ENCODE measurements around the gene GEMIN2.

GEMIN2 gene

DNA sequence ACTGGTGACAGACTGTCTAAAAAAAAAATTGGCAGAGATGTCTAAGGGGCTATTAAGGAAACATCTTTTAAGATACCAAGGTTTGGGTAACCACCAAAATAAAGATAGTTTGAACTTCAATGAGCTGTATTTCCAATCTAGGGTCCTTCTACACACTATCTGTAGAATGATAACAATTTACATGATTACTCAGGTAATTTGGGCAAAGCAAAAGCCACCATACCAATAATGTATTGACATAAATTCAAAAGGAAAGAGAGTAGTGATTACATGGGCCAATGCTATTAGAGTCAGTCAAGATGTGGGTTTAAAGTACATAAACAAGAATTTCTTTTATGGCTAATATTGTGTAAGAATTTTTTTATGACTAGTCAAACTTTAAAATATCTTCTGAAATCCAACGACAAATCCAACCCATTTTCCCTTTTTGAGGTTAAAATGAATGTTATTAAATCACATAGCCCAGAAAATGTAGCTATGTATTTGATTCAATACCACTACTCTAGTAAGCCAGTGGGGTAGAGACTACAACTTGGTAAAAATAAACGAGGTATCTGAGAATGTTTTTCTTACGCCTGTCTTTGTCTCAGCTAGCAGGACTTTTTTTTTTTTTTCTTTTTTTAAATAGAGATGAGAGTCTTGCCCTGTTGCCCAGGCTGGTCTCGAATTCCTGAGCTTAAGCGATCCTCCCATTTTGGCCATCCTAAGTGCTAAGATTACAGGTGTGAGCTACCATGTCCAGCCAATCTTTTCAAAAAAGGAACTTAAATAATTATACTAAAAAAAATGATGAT is 71.3 kb downstream of the GEMIN2 start:
- no peaks in the 10 kb centered on the region for H3K27me3 ChIP-seq (ENCODE audit: control insufficient read depth, low read length)
- no peaks in the 10 kb centered on the region for H3K9me3 ChIP-seq (ENCODE audit: control insufficient read depth, insufficient read depth, low read length)
- peaks cover 67% of the 10 kb centered on the region for H3F3A ChIP-seq (ENCODE audit: control insufficient read depth, insufficient read depth)
- H4K20me1 ChIP-seq (ENCODE audit: control insufficient read depth, insufficient read depth, low read depth, low read length) = peaks cover 12% of the 10 kb centered on the region; the same call in 1 of the 2 replicates
- no peaks in the 10 kb centered on the region for H3K9me2 ChIP-seq (replicated peaks; ENCODE audit: control insufficient read depth, low read length)
- H3K79me2 ChIP-seq (ENCODE audit: control insufficient read depth, low read length) = peaks cover 10% of the 10 kb centered on the region
- TF ChIP-seq, protein P1, sequence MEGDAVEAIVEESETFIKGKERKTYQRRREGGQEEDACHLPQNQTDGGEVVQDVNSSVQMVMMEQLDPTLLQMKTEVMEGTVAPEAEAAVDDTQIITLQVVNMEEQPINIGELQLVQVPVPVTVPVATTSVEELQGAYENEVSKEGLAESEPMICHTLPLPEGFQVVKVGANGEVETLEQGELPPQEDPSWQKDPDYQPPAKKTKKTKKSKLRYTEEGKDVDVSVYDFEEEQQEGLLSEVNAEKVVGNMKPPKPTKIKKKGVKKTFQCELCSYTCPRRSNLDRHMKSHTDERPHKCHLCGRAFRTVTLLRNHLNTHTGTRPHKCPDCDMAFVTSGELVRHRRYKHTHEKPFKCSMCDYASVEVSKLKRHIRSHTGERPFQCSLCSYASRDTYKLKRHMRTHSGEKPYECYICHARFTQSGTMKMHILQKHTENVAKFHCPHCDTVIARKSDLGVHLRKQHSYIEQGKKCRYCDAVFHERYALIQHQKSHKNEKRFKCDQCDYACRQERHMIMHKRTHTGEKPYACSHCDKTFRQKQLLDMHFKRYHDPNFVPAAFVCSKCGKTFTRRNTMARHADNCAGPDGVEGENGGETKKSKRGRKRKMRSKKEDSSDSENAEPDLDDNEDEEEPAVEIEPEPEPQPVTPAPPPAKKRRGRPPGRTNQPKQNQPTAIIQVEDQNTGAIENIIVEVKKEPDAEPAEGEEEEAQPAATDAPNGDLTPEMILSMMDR (IDR thresholded peaks at IDR 0.05; ENCODE audit: low read depth, low read length, poor library complexity, severe bottlenecking) = no peak
- no peak for TF ChIP-seq EZH2phosphoT487 (IDR thresholded peaks at IDR 0.05; ENCODE audit: borderline replicate concordance, low read length)
- H3K27ac ChIP-seq (ENCODE audit: low read depth, low read length) = no peak overlapping the region
- H3K4me3 ChIP-seq (ENCODE audit: low read length) = no peak overlapping the region
- H3K36me3 ChIP-seq (ENCODE audit: control insufficient read depth, low read length) = peaks cover 44% of the 10 kb centered on the region
- no peak overlapping the region for H3K4me2 ChIP-seq (ENCODE audit: low read length)
- H3K4me1 ChIP-seq (ENCODE audit: control insufficient read depth, low read length) = peaks cover 5% of the 10 kb centered on the region

All from DOHH2 (cell line).